Panc1 (cell line): ENCODE measurements around the gene MYL5.

Experiments used
- POLR2AphosphoS5 ChIP-seq: IDR thresholded peaks from 2 replicates; pipeline ENCODE4 v1.6.1; 2012; ENCODE audit warnings: mild to moderate bottlenecking, low read depth, low read length, moderate library complexity
- TF ChIP-seq, protein P1 (sequence below): fragments of 450-650 bp; IDR thresholded peaks from 2 replicates; pipeline ENCODE4 v1.5.1; 2017; ENCODE audit warnings: mild to moderate bottlenecking
- TF ChIP-seq, protein P2 (sequence below), 2 experiments: IDR thresholded peaks; 2 replicates each; pipeline ENCODE4 v1.6.1; 2011 to 2012; ENCODE audit warnings: low read depth in 2 of 2, control low read depth in 1 of 2, low read length in 1 of 2, mild to moderate bottlenecking in 1 of 2, moderate library complexity in 1 of 2; ENCODE audit not compliant: insufficient read depth in 1 of 2

DNA sequence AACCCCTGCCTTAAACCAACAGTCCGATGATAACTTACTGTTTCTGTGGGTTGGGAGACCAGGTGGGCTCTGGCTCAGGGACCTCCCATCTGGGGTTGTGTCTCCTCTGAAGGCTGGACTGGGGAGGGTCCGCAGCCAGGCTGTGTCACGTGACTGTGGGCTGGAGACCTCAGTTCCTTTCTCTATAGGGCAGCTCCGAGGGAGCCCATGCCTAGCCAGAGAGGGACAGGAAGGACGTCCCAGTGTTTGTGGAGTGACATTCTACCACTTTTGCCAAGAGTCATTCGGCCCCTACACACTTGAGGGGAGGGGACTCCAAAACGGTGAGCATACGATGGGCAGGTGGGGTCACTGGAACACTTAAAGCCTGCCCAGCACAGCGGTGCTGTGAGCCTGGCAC, 35.8 kb downstream of the MYL5 start:
- TF ChIP-seq, protein P1, sequence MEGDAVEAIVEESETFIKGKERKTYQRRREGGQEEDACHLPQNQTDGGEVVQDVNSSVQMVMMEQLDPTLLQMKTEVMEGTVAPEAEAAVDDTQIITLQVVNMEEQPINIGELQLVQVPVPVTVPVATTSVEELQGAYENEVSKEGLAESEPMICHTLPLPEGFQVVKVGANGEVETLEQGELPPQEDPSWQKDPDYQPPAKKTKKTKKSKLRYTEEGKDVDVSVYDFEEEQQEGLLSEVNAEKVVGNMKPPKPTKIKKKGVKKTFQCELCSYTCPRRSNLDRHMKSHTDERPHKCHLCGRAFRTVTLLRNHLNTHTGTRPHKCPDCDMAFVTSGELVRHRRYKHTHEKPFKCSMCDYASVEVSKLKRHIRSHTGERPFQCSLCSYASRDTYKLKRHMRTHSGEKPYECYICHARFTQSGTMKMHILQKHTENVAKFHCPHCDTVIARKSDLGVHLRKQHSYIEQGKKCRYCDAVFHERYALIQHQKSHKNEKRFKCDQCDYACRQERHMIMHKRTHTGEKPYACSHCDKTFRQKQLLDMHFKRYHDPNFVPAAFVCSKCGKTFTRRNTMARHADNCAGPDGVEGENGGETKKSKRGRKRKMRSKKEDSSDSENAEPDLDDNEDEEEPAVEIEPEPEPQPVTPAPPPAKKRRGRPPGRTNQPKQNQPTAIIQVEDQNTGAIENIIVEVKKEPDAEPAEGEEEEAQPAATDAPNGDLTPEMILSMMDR = no peak
- TF ChIP-seq, protein P2, sequence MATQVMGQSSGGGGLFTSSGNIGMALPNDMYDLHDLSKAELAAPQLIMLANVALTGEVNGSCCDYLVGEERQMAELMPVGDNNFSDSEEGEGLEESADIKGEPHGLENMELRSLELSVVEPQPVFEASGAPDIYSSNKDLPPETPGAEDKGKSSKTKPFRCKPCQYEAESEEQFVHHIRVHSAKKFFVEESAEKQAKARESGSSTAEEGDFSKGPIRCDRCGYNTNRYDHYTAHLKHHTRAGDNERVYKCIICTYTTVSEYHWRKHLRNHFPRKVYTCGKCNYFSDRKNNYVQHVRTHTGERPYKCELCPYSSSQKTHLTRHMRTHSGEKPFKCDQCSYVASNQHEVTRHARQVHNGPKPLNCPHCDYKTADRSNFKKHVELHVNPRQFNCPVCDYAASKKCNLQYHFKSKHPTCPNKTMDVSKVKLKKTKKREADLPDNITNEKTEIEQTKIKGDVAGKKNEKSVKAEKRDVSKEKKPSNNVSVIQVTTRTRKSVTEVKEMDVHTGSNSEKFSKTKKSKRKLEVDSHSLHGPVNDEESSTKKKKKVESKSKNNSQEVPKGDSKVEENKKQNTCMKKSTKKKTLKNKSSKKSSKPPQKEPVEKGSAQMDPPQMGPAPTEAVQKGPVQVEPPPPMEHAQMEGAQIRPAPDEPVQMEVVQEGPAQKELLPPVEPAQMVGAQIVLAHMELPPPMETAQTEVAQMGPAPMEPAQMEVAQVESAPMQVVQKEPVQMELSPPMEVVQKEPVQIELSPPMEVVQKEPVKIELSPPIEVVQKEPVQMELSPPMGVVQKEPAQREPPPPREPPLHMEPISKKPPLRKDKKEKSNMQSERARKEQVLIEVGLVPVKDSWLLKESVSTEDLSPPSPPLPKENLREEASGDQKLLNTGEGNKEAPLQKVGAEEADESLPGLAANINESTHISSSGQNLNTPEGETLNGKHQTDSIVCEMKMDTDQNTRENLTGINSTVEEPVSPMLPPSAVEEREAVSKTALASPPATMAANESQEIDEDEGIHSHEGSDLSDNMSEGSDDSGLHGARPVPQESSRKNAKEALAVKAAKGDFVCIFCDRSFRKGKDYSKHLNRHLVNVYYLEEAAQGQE (IDR thresholded peaks at IDR 0.05; ENCODE audit: insufficient read depth in 1 of 2, low read depth in 2 of 2, low read length in 1 of 2) = no peak
- TF ChIP-seq POLR2AphosphoS5 = no peak
